ENCODE results near the gene RTN4R.
"Not testable (repeated sequence)": the region's sequence is repeated elsewhere in the genome, so short reads cannot be mapped to it uniquely, and the experiment has no call there.

- not testable (repeated sequence) for TF ChIP-seq CTCF (IDR thresholded peaks at IDR 0.05; ENCODE audit: low read length); EZH2 (IDR thresholded peaks at IDR 0.05; ENCODE audit: borderline replicate concordance, low read length)
Measured at GRCh38 chr22:20307448-20308447, 39.6 kb upstream of the RTN4R start.
